HG03520 (cell line): ENCODE measurements around the gene KIF3C.

ENCODE experiments used
- ATAC-seq: cut with Tn5 transposase; IDR thresholded peaks from one replicate; pipeline ENCODE4 v1.9.1; 2021; ENCODE audit warnings: mild to moderate bottlenecking, moderate library complexity; ENCODE audit not compliant: unreplicated experiment

Gene KIF3C

DNA sequence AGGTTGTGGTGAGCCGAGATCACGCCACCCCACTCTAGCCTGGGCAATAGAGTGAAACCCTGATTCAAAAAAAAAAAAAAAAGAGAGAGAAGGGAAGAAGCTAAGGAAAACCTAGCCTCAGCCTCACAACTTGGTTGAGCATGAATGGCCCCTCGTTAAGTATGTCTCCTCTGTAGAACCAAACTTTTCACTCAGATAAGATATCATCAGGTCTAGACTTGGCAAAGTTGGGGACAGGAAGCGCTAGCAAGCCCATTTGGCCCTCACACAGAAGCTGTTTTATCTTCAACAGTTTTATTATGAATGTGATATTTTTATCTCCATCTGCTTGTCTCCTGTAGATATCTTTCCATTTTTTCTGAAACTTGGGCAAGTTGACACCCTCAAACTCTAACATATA, 100.5 kb downstream of the KIF3C start:
- no peak for ATAC-seq

DNA sequence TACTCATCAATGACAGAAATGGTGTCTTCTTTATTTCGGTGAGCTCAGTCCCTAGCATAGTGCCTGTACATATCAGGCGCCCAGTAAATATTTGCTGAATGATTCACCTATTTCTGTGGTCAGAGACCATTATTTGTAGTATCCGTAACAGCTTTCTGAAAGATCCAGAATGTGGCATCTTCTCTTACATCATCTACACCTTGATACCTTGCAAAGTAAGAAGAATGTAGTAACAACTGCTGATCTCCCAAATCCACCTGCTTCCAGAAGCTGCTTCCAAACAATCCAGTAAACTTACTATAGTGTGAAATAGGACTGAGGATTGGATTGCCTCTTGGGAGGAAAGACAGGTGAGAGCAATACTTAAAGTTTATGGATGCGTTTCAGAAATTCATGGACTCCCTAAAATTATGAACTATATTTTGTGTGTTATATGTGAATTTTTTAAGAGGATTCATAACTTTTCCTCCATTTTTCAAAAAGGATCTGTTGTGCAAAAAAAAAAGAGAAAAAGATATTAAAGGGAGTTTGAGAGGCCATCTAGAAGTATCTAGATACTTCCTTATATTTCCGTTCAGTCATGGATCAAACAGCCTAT, 103.1 kb downstream of the KIF3C start:
- ATAC-seq = no peak

DNA sequence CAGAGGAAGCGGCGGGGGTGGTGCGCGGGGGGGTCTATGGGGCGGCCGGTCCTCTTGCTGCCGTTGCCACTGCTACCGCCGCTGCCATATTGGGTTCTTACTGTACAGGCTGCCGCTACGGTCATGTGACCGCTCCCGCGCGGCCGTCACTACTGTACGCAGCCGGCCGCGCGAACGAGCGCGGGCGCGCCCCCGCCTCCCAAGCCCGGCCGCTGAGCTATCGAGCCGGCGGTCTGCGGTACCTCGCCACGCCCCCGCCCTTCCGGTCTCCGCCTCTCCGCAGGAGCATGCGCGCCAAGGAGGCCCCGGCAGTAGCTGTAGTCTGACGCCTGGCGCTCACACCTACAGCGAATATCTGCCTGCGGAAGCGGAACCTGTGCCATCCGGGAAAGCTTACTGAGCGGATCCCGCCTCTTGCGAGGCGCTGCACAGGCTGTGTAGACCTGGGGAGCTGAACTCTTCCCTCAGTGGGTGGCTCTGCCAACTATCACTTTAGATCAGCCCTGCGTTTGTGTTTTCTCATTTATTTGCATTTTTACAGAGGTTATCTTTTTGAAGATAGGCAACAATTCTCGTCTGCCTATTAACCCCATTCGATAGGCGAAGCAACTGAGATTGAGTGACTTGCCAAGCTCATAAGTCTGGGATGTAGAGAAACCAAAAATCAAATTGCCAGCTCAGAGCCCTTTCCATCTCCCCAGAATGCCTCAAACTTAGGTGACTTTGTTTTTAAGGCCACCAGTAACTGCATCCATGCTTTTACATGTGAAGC, 103.8 kb downstream of the KIF3C start, which contains the start of gene ASXL2:
Gene ASXL2 (minus strand): TSS at position 127 of the 772 bp plus-strand sequence. CDS start 265 bp downstream, outside the sequence.
- ATAC-seq = peak; percentile 88

DNA sequence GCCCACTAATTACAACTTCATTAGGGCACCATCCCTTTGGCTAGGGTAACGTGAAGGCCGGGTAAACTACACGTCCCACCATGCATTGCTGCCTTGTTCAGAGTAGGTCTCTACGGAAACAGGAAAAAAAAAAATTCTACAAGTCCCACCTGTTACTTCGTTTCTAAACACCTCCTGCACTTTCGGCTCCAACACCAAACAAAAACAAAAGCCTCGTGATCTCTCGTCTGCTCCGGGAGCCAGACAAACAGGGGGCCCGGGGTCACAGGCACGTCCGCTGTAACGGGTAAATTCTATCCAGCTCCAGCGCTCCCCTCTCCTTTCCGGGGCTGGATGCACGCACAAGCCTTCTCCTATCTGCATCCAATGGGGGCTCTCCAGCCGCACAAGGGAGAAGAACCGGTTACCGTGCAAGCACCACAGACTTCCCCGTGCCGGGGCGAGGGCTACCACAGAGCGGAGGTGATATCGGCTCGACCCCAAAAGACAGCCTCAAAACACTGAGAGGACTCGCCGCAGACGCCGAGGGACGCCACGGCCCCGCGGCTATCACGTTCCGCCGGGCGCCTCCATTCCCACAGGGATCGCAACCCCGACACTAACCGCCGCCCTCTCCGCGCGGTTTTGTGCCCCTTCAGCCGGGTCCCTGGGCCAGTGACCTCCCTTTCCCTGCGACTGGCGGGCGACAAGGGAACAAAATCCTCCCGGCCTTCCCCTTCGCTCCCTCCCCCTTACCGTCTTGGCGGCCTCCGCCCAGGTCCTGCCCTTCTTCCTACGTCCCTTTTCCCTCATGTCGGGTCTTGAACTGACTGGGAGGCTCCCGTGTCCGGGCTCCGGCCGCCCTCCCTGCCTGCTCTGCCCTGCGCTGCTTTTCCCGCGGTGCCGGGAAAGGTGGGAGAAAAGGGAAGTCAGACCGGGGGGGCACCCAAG, 104.6 kb downstream of the KIF3C start:
- peak; percentile 31 for ATAC-seq
